GM18858 (cell line): ENCODE measurements around the gene PLCL1.

Source experiments
- ATAC-seq: cut with Tn5 transposase; IDR thresholded peaks from one replicate; pipeline ENCODE4 v1.9.1; 2021; ENCODE audit not compliant: unreplicated experiment

PLCL1 gene

DNA sequence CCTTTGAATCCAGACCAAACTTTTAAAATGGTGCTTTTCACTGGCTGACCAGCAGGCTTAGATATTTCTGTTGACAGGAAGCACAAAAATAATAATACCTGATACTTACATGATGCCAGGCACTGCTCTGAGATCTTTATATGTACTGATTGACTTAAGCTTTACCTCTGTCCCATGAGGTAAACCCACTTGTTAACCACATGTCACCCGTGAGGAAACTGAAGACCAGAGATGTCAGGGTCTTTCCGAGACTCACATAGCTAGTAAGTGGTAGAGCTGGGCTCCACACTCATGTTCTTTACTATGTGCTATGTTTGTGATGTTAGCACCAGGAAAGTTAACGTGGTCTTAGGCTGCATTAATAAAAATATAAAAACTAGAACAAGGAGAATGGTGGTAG is 297.7 kb downstream of the PLCL1 start:
- no peak for ATAC-seq

DNA sequence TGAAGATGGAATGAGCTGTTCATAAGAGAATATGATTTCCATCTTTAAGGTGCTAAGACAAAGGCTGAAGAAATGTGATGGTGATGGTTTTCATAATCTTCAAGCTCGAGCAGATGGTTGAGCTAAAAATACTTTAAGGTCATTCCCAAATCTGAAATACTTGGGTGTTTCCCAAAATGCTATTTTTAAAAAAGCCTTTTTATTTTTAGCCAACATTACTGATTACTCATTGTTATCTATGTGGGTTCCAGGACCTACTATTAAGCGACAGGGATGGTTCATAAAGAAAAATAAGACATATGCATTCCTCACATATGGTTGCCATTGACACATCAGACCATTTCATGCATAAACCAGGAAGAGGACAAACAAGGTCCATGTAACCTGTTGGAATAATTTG is 298.5 kb downstream of the PLCL1 start:
- ATAC-seq = no peak

DNA sequence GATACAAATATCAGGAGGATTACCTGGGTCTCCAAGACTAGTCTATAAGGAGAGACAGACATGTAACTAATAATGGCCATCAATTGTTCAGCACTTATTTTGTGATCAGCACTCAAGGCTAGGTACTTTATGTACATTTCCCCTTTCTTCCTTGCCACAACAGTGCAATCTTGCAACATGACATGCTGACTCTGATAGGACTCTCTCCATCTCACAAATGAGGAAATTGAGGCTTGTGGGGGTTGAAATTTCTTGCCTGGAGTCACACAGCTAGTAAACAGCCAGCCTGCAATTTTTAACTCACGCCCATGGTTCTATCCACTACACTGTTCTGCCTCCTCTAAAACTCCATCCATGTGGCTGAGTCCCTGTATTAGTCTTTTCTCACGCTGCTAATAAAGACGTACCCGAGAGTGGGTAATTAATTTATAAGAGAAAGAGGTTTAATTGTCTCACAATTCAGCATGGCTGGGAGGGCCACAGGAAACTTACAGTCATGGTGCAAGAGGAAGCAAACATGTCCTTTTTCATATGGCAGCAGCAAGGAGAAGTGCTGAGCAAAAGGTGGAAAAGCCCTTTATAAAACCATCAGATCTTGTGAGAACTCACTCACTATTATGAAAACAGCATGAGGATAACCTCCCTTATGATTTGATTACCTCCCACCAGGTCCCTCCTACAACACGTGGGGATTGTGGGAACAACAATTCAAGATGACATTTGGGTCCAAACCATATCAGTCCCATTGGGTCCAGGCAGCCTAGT is 302.4 kb downstream of the PLCL1 start:
- no peak for ATAC-seq

DNA sequence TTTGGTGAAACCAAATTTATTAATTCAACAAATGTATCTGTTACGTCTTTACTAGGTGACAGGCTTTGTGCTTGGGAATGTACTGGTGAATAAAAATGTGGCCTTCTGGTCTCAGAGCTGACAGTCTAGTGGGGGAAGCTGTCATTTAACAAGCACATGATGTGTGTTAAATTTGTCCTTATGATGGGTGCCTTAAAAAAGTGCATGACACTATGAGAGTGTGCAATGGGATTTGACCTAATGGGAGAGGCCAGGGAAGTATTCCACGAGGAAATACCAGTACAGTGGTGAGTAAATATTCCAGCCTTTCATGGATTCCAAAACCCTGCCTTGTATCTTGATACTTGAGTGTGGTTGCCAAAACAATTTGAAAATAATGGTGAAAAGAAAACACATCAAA is 308.9 kb downstream of the PLCL1 start:
- no peak for ATAC-seq

DNA sequence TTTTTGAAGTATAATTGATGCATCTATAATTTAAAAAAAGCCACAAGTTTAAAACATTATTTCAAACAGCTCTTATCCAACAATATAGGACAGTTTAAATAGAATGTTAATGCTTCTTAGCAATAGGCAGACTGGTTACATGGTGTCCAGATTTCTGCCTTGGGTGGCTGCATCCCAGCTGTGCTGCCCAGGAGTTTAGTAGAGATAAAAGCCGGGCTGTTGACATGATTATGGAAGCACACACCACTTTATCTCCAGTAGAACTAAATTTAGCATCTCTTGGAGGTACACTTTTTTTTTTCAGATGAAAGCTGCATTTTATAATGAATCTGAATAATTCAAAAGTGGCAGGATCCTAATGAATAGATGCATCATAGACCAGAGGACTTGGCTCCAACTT is 309.7 kb downstream of the PLCL1 start:
- no peak for ATAC-seq

DNA sequence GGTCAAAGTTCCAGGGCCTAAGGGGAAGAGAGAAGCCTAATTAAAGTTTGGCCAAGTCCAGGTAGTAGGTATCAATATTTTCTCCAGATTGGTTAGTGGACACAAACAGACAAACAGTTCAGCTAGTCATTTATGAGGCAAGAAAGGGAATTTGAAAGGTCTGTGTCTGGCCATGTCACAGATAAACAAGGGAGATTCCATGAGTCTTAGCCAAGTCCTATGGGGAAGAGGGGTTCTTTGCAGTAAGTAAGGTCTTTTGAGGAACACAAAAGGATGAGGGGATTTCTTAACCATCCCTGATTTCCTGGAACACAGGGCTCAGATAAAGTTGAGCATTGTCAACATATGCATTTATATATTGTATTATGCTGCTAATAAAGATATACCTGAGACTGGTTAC is 310.8 kb downstream of the PLCL1 start:
- no peak for ATAC-seq

DNA sequence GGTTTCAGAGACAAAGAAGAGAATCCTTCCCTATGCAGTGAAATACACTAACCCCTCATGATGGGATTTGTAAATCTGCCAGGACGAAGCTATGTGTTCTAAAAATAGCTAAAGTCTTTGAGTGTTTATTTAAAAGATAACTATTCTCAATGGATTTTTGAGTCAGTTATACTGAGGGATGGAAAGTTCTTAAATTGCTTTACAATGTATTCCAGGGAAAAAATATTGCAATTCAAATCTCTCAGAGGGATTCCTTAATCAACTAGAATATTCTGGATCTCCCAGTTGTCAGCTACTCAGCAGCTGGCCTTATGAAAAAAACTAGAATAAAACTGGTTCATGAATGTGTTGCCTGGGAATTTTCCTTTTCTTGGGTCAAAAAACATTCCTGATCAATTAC is 312.4 kb downstream of the PLCL1 start:
- no peak for ATAC-seq

DNA sequence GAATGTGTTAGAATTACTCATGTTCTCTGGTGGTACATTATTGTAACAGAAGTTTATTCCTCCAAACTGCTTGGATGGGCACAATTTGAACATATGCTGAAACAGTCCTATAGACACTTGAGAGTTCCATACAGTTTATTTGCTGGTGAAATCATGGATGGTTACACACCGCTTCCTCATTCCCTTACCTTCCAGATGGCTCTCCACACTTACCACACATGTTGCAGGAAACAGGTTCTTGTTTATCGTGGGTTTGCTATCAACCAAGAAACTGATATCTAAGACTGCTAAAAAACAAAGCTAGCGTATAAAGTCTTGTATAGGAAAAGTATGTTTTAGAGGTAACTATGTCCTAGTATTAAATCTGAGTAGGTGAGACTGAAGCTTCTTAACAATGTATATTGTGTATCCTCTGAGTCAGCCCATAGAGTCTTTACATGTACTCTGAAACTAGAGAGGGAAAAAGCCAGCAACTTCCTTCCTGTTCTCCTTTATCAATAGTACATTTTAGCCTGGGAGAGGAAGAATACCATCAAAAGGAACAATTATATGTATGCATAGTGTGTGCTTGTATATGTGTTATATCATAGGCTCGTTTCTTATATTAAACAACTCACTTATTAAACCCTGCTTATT is 313.1 kb downstream of the PLCL1 start:
- ATAC-seq = no peak

DNA sequence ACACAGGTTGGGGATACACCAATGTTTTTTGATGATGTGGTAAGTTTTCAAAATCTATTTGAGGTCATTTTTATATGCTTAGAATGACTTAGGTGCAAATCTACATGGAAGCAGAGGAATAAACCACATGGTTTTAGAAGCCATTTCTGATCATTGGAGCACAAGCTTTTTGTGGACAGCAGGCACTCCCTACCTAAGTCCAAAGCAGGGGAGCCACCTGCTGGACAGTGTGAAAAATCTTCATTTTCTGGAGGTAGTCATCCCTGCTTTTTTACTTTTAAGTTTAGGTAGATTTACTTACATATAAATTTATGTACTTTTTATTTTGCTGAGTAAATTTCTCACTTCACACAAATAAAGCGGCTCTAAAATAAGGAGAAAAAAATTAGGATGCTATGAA is 323.2 kb downstream of the PLCL1 start:
- ATAC-seq = peak; percentile 86

DNA sequence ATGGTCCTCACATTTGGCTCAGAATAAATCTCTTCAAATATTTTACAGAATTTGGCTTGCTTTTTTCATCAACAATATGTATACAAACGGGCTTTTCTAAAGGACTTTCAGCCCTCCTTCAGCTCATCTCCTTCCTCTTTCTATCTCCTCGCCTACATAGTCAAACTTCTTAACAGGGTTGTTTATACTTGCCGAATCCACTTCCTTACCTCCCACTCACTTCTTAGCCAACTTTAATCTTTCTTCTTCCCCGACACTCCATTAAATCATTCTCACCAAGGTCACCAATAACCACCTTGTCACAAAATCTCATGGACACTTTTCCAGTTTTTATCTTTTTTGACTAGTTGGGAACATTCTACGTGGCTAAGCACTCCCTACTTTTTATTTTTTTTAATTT is 325.2 kb downstream of the PLCL1 start:
- ATAC-seq = no peak

DNA sequence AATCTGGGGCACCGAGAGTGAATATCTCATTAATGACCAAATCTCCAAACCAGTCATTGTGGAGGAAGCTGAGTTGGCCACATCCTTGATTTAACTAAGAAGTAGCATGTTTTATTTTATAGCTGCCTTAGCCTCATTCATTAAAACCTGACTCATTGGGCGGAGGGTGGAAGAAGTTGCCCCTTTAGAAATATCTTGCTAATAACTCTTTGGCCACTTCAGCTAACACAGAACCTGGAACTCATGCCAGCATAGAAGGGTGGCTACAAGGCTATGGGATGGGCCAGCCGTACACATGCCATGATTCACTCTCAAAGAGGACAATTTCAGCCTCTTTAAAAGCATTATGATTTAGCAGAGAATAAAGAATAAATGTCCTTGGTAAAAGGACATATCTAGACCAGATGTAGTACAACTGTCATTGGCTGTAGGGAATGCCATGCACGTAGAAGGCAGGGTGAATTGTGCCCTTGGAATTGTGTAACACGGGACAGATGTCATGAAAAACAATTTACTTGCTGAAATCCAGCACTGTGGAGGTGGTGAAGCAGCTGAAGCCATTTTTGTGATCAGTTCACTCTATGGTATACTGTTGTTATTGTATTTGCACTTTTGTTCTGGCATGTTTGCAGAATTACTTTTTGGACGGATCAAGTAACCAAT is 330.0 kb downstream of the PLCL1 start:
- no peak for ATAC-seq

DNA sequence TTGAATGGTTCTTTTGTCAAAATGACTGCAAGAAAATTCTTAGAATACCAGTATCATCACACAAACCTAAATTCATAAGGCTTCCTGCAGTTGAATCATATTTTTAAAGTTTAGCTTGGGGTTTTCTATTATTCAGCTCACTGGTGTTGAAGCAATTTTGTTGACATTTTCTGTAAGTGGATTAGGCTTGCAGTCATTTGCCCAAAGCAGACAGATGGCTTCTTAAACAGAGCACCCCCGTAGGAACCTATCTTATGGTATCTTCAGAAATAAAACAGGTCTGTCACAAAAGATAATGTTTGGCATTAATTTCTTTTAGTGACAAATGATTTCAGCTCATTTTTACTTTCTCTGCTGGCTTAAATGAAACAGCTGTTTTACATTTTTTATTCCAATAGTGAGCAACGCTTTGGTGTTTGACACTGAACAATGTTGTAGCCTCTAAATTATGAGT is 331.1 kb downstream of the PLCL1 start:
- no peak for ATAC-seq

DNA sequence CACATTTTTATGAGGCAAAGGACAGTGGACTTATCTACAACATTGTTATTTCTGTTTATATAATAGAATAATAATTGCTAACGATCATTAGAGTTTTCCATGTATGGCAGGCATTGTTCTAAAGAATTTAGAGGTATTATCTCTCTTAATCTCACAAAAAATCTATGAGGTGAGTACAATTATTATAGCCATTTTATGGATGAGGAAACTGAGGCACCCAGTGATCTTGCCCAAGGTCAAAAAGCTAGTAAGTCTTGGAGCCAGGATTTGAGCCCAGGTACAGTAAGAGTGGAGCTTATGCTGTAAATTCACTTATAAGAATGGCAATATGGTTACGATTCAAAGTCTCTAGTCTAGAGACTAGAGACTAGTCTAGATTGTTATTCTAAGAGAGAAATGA is 331.7 kb downstream of the PLCL1 start:
- ATAC-seq = no peak

DNA sequence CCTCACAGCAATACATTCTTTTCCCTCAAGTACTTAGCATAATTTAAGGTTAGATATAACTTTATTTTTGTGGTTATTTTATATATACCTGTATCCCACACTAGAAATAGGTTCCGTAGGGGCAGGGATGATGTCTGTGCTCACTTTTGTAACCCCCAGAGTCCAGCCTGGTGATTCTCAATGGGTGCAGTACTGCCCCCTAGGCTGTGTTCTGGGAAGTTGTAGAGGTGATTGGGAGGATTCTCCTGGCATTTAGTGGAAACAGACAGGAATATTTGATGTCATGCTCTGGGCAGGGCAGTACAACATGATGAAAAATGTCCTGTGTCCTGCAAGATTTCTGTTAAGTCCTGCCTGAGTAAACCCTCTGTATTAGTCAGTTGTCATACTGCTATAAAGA is 333.3 kb downstream of the PLCL1 start:
- no peak for ATAC-seq

DNA sequence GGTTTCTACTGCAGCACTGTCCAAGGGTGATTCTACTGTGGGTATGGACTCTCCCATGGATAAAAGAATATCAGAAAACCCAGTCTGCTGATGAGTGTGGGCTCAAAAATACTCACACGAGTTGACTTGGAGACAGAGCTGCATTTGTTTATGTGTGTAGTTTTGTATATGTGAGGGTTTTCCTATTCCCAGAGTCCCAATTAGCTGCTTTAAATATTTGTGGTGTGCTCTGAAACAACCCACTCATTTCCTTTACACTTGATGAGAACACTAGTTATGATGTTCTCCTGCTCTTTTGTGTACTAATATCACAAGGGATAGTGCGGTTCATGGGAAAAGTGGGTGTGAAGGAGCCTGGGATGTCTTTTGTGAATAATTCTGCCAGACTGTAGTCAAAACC is 337.3 kb downstream of the PLCL1 start:
- ATAC-seq = no peak

DNA sequence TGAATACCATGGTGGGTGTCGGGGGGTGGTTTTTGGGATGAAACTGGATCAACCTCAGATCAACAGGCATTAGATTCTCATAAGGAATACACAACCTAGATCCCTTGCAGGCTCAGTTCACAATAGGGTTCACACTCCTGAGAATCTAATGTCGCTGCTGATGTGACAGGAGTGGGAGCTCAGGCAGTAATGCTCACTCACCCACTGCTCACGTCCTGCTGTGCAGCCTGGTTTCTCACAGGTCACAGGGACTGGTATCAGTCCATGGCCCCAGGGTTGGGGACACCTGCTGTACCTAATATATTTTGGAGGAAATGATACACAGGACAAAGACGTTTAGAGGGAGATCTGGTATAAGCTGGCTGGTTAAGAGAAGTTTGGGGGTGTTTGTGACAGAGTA is 338.8 kb downstream of the PLCL1 start:
- no peak for ATAC-seq

DNA sequence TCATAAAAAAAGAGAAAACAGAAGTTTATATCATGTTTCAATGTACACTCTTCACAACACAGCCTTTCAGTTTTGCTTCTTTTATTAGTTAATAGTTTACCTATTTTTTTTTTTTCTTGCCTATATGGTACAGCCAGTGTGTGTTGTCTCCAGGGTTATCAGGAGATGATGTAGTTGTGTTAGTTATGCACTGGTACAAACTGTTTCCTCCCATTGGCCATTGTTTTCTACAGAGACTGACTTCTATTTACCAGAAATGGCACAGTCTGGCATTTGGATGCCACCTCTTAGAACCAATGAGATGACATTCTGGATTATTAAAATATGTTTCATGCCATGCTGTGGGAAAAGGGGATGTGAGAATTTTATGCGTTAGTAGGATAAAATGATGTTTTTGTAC is 339.4 kb downstream of the PLCL1 start:
- no peak for ATAC-seq

DNA sequence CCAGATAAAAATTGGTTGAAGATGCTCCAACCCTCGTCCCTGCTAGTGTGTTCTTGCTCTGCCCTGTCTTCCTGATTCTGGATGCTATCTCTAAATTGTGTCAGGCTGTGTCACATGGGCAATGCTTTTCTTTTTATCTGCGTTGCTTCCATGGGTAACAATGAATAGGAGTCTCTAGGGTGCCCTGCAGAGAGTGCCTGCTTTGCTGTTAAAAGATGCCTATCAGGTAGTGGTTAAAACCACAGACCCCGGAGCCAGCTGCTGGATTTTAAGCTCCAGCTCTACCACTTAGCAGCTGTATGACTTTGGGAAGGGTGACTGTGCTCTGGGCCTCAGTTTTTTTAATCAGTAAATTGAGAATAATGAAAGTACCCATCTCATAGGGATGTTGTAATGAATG is 340.3 kb downstream of the PLCL1 start:
- ATAC-seq = no peak

DNA sequence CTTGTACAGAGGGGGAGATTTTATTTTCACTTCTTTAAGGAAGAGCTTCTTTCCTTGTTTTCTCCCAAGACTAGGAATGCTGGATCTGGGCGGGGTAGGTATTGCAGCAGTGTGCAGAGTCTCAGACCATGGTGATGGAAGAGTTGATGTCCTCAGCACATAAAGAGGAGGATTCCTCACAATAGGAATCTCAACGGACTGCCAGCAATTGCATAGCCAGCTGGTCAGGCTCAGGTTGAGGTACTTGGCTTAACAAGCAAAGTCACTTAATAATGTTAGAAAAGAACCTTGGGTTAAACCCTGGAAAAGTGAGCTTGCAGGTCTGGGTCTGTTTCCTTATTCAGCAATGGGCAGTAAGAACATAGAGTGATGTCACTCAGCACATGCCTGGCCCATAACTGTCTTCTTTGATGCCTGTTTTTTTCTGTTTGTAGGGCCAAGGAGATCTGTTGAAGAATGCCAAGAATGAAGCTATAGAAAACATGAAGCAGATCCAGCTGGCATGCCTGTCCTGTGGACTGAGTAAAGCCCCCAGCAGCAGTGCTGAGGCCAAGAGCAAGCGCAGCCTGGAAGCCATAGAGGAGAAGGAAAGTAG is 342.1 kb downstream of the PLCL1 start:
- ATAC-seq = no peak

DNA sequence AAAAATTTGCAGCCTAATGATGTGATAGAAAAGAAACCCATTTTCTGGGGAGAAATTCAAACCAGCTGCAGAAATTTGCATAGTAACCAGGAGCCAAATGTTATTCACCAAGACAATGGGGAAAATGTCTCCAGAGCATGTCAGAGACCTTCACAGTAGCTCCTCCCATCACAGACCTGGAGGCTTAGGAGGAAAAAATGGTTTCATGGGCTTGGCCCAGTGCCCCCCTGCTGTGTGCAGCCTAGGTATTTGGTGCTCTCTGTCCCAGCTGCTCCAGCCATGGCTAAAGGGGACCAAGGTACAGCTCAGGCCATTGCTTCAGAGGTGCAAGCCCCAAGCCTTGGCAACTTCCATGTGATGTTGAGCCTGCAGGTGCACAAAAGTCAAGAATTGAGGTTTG is 352.9 kb downstream of the PLCL1 start:
- no peak for ATAC-seq

DNA sequence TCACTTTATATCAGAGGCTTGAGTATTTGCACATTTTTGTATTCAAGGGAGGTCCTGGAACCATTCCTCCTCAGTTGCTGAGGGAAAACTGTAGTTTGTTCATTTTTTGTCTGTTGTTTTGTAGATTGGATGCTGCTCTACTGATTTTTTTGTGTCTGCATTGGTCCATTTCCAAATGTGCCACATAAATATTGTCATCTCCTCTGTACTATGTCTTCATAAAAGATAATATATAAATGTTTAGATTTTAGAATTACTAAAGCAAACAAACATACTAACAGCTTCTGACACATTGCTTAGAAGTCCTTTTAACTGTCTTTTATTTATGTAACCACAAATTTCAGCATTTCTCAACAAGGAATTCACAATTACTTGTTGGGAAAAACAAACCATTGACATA is 356.8 kb downstream of the PLCL1 start:
- ATAC-seq = no peak

DNA sequence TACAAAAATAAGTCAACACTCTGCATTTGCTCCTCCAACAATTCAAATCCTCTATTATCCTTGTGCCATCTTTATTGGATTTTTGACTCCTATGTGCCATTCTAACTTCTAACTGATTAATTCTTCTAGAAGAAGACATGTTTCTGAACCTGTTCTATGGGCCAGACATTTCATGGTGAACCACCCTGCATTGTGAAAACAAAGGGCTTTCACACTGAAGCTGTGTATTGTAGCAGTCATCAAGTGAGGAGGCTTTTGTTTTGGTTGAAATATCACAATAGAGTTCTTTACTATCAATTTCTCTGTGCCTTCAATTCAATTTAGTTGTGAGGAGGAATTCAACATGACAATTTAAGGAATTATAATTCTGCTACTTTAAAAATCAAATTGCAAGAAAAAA is 357.9 kb downstream of the PLCL1 start:
- ATAC-seq = no peak
